Body of pancreas (tissue), 4 donors: ENCODE measurements around the gene HIP1R. TPM values are rescaled to one million over a fixed set of nuclear protein-coding genes. Genes with fewer than 3 reads are reported as not detected.

Experiments used
- ATAC-seq: fragments of 150-250 bp; one replicate; pipeline ENCODE4 v1.9.1; 2016
- DNase-seq, 4 donors: peaks; one replicate each; pipeline ENCODE4 v3.0.0-alpha.2; 2019
- H3K27ac ChIP-seq, 4 donors: fragments of 200-600 bp; sonication (generic); 1 replicate in 3 of 4; 2 replicates in 1 of 4; pipeline versions ENCODE4 v1.5.1 to v1.6.1; 2016 to 2019; ENCODE audit warnings: mild to moderate bottlenecking in 1 of 4, mixed read lengths in 1 of 4, moderate library complexity in 1 of 4
- H3K27me3 ChIP-seq, 2 donors: fragments of 200-600 bp; sonication (generic); one replicate each; pipeline ENCODE4 v1.6.0; 2016; ENCODE audit warnings: mild to moderate bottlenecking in 1 of 2
- H3K36me3 ChIP-seq, 2 donors: fragments of 200-600 bp; sonication (generic); replicated peaks in 1 of 2; 2 replicates each; pipeline ENCODE4 v1.5.1; 2016; ENCODE audit warnings: low read depth in 2 of 2; ENCODE audit not compliant: insufficient read depth in 1 of 2
- H3K4me1 ChIP-seq: fragments of 200-600 bp; sonication (generic); one replicate; pipeline ENCODE4 v1.6.0; 2016
- H3K4me3 ChIP-seq, 2 donors: fragments of 200-600 bp; sonication (generic); 1 replicate in 1 of 2; 2 replicates in 1 of 2; pipeline ENCODE4 v1.5.1; 2016 to 2019
- H3K9me3 ChIP-seq, 3 donors: fragments of 200-600 bp; sonication (generic); 1 replicate in 2 of 3; 2 replicates in 1 of 3; pipeline ENCODE4 v1.5.1; 2016
- POLR2A ChIP-seq, 3 donors: fragments of 450-650 bp; IDR thresholded peaks; one replicate each; pipeline ENCODE4 v1.6.1; 2016; ENCODE audit warnings: antibody characterized with exemption in 3 of 3, mild to moderate bottlenecking in 2 of 3
- WGBS, 2 donors: methylation state at CpG; one replicate each; pipeline ENCODE4 v1.1.5; 2017; 5-methylcytosine and 5-hydroxymethylcytosine counted together
- intact Hi-C: fragments of 100-400 bp; cut with DNase I; formaldehyde crosslinking; loops from one replicate; pipeline ENCODE4 v1.15.1; 2023
- total RNA-seq, 2 donors: library from RNA; depleted of rRNA; stranded (reverse); fragments of >200 nt; gene quantifications; one replicate each; pipeline ENCODE4 v1.1.0, GENCODE V29; 2016
- TF ChIP-seq, protein P1 (sequence below), 7 experiments: fragments of 450-650 bp in 4 of 7; fragments of 200-600 bp in 3 of 7; sonication (generic) in 3 of 7; IDR thresholded peaks; one replicate each; pipeline ENCODE4 v1.5.1; 2016 to 2019; ENCODE audit warnings: antibody characterized with exemption in 7 of 7

The HIP1R gene
- total RNA-seq, 2 donors from 2014 or later, result 111 to 183 TPM

DNA sequence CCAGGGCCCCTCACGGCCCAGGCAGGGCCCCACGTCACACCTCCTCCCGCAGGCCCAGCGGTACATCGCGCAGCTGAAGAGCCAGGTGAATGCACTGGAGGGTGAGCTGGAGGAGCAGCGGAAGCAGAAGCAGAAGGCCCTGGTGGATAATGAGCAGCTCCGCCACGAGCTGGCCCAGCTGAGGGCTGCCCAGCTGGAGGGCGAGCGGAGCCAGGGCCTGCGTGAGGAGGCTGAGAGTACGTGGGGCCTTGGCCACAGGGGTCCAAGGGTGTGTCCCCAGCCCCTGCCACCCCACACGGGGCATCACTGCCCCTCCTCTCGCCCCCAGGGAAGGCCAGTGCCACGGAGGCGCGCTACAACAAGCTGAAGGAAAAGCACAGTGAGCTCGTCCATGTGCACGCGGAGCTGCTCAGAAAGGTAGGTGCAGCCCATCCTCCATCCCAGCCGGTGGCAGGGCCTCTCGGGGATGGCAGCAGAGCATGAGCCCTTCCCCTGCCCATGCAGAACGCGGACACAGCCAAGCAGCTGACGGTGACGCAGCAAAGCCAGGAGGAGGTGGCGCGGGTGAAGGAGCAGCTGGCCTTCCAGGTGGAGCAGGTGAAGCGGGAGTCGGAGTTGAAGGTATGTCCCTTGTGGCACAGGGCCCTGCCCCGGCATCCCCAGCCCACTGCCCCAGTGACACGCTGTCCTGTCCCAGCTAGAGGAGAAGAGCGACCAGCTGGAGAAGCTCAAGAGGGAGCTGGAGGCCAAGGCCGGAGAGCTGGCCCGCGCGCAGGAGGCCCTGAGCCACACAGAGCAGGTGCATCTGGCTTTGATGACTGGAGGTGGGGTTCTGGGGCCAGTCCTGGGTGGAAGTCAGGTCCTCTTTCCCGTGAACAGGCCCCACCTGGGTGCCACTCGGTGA, 20.9 kb downstream of the HIP1R start:
- H3K36me3 ChIP-seq, result peaks cover 7 to 27% of the 10 kb centered on the region in 2 donors
- H3K4me1 ChIP-seq, result peaks cover 17% of the 10 kb centered on the region
- intact Hi-C loops, result loop anchor here (5.0 kb wide), 1 partner anchor 91 kb away; no protein-coding TSS in a partner anchor
- DNase-seq (peak in 2 of 4 donors; percentile 29 to 35), ATAC-seq (no peak)
- no peaks in the 10 kb centered on the region for H3K27me3 ChIP-seq
- TF ChIP-seq POLR2A (IDR thresholded peaks at IDR 0.05), result no peak
- TF ChIP-seq, protein P1, sequence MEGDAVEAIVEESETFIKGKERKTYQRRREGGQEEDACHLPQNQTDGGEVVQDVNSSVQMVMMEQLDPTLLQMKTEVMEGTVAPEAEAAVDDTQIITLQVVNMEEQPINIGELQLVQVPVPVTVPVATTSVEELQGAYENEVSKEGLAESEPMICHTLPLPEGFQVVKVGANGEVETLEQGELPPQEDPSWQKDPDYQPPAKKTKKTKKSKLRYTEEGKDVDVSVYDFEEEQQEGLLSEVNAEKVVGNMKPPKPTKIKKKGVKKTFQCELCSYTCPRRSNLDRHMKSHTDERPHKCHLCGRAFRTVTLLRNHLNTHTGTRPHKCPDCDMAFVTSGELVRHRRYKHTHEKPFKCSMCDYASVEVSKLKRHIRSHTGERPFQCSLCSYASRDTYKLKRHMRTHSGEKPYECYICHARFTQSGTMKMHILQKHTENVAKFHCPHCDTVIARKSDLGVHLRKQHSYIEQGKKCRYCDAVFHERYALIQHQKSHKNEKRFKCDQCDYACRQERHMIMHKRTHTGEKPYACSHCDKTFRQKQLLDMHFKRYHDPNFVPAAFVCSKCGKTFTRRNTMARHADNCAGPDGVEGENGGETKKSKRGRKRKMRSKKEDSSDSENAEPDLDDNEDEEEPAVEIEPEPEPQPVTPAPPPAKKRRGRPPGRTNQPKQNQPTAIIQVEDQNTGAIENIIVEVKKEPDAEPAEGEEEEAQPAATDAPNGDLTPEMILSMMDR (IDR thresholded peaks at IDR 0.05), result no peak
- H3K9me3 ChIP-seq, result no peaks in the 10 kb centered on the region
- peak overlapping the region in 1 of 4 donors; percentile 8 for H3K27ac ChIP-seq
- 87 to 94% methylated on average over 24 to 40 of the region's 40 CpGs for WGBS, 2 donors
- no peak overlapping the region for H3K4me3 ChIP-seq

DNA sequence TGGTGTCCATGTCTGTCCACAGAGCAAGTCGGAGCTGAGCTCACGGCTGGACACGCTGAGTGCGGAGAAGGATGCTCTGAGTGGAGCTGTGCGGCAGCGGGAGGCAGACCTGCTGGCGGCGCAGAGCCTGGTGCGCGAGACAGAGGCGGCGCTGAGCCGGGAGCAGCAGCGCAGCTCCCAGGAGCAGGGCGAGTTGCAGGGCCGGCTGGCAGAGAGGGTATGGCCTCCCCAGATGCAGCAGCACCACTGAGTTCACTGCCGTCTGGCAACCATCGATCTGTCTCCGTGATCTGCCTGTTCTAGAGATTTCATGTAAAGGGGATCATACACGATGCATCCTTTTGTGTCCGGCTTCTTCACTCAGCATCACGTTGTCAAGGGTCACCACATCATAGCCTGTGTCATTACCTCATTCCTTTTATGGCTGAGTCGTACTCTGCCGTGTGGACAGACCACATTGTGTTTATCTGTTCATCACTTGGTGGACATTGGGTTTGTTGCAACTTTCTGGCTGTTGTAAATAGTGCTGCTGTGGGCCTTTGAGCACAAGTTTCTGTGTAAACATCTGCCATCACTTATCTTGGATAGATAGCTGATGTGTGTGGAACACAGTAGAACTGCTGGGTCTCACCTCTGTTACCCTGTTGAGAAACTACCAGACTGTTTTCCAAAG, 21.9 kb downstream of the HIP1R start:
- Histone ChIP-seq H3K4me3 (no peak overlapping the region), H3K4me1 (peaks cover 27% of the 10 kb centered on the region), H3K27ac (no peak overlapping the region), H3K27me3 (no peaks in the 10 kb centered on the region), H3K9me3 (no peaks in the 10 kb centered on the region), H3K36me3 (peaks cover 7 to 27% of the 10 kb centered on the region in 2 donors)
- WGBS, 2 donors, result 77 to 90% methylated on average over 7 to 24 of the region's 24 CpGs
- intact Hi-C loops, result loop anchor here (5.0 kb wide), 1 partner anchor 90 kb away; no protein-coding TSS in a partner anchor
- no peak for TF ChIP-seq POLR2A (IDR thresholded peaks at IDR 0.05)
- TF ChIP-seq, protein P1 (IDR thresholded peaks at IDR 0.05), result no peak
- DNase-seq (no peak), ATAC-seq (no peak)

DNA sequence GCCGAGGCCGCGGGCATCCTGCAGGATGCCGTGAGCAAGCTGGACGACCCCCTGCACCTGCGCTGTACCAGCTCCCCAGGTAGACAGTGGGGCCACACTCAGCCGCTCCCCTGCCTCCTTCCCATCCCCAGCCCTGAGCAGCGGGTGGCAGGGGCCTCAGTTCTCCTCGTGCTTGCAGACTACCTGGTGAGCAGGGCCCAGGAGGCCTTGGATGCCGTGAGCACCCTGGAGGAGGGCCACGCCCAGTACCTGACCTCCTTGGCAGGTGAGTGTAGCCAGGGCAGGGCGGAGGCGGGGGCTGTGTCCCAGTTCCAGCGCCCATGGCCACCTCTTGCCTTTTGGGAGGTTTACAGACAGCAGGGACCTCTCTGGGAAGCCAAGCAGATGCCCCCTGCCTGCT, 22.9 kb downstream of the HIP1R start:
- TF ChIP-seq POLR2A (IDR thresholded peaks at IDR 0.05), result no peak
- TF ChIP-seq, protein P1 (IDR thresholded peaks at IDR 0.05), result no peak
- 85% methylated on average over 13 of the region's 14 CpGs; no CpG with 5 or more reads in 1 of the 2 donors for WGBS, 2 donors
- intact Hi-C loops, result loop anchor here (5.0 kb wide), 1 partner anchor 89 kb away; no protein-coding TSS in a partner anchor
- Histone ChIP-seq H3K36me3 (peaks cover 7 to 27% of the 10 kb centered on the region in 2 donors), H3K27me3 (no peaks in the 10 kb centered on the region), H3K9me3 (no peaks in the 10 kb centered on the region), H3K4me3 (no peak overlapping the region), H3K27ac (no peak overlapping the region), H3K4me1 (peaks cover 37% of the 10 kb centered on the region)
- ATAC-seq (no peak), DNase-seq (peak in 1 of 4 donors; percentile 27)

DNA sequence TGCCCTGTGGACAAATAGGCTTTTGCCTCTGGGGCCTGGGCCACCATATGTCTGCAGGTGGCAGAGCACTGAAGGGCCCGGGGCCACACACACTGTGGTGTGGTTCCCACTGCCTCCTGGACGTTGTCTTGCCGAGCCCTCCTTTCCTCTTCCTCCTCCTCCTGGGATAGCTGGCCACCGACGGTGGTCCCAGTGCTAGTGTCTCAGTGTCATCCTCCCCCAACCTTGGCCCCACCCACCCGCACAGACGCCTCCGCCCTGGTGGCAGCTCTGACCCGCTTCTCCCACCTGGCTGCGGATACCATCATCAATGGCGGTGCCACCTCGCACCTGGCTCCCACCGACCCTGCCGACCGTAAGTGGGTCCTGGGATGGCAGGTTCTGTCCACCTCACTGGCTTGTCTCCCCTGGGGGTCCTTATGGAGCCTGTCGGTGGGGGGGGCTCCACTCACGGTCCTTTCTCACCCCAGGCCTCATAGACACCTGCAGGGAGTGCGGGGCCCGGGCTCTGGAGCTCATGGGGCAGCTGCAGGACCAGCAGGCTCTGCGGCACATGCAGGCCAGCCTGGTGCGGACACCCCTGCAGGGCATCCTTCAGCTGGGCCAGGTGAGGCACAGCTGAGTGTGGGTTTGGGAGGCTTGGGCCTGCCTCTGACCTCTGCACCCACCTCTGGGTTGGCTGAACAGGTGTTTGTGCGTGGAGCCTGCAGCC, 23.5 kb downstream of the HIP1R start:
- no peak for TF ChIP-seq POLR2A (IDR thresholded peaks at IDR 0.05)
- TF ChIP-seq, protein P1 (IDR thresholded peaks at IDR 0.05), result no peak
- Histone ChIP-seq H3K4me3 (no peak overlapping the region), H3K9me3 (no peaks in the 10 kb centered on the region), H3K4me1 (peaks cover 42% of the 10 kb centered on the region), H3K27ac (no peak overlapping the region), H3K36me3 (peaks cover 7 to 25% of the 10 kb centered on the region in 2 donors), H3K27me3 (no peaks in the 10 kb centered on the region)
- no peak for DNase-seq
- 88 to 89% methylated on average over 15 to 20 of the region's 22 CpGs for WGBS, 2 donors
- ATAC-seq, result no peak
- intact Hi-C loops, result loop anchor here (5.0 kb wide), 1 partner anchor 89 kb away; no protein-coding TSS in a partner anchor
